Parathyroid adenoma (tissue), 2 donors: ENCODE results near the gene SNX3.

Experiments used
- H2AFZ ChIP-seq: fragments of 300-600 bp; sonication (generic); one replicate; pipeline ENCODE4 v1.7.0; 2017; ENCODE audit warnings: antibody characterized with exemption, mild to moderate bottlenecking
- H3K27ac ChIP-seq: fragments of 300-600 bp; sonication (generic); one replicate; pipeline ENCODE4 v1.7.0; 2017
- H3K27me3 ChIP-seq: fragments of 300-600 bp; sonication (generic); one replicate; pipeline ENCODE4 v1.7.0; 2017; ENCODE audit warnings: low read length; ENCODE audit not compliant: control insufficient read depth, insufficient read depth
- H3K36me3 ChIP-seq: fragments of 300-600 bp; sonication (generic); one replicate; pipeline ENCODE4 v1.7.0; 2017; ENCODE audit warnings: low read length; ENCODE audit not compliant: control insufficient read depth, insufficient read depth
- H3K4me1 ChIP-seq: fragments of 300-600 bp; sonication (generic); one replicate; pipeline ENCODE4 v1.7.0; 2017; ENCODE audit warnings: control low read depth
- H3K4me2 ChIP-seq: fragments of 300-600 bp; sonication (generic); one replicate; pipeline ENCODE4 v1.7.0; 2017; ENCODE audit warnings: low read length
- H3K4me3 ChIP-seq: fragments of 300-600 bp; sonication (generic); one replicate; pipeline ENCODE4 v1.7.0; 2017; ENCODE audit warnings: low read depth, low read length
- H3K79me2 ChIP-seq: fragments of 300-600 bp; sonication (generic); one replicate; pipeline ENCODE4 v1.7.0; 2017; ENCODE audit warnings: control low read depth
- H3K9ac ChIP-seq: fragments of 300-600 bp; sonication (generic); one replicate; pipeline ENCODE4 v1.7.0; 2017; ENCODE audit warnings: mild to moderate bottlenecking
- H3K9me3 ChIP-seq: fragments of 300-600 bp; sonication (generic); one replicate; pipeline ENCODE4 v1.7.0; 2017; ENCODE audit warnings: low read length; ENCODE audit not compliant: control insufficient read depth
- CTCF ChIP-seq: fragments of 300-600 bp; sonication (generic); IDR thresholded peaks from one replicate; pipeline ENCODE4 v1.7.0; 2017; ENCODE audit warnings: antibody characterized with exemption, mild to moderate bottlenecking
- donor health status: primary hyperparathyroidism.

Gene SNX3

GRCh38 chr6:108175592-108176279, 85.1 kb downstream of the SNX3 start:
- no peak for TF ChIP-seq CTCF
- no peaks in the 10 kb centered on the region for H3K9me3 ChIP-seq
- no peak overlapping the region for H3K4me2 ChIP-seq
- H2AFZ ChIP-seq = peak overlapping the region; percentile 1
- no peaks in the 10 kb centered on the region for H3K79me2 ChIP-seq
- H3K4me1 ChIP-seq = no peaks in the 10 kb centered on the region
- peaks cover under 1% of the 10 kb centered on the region for H3K27me3 ChIP-seq
- no peak overlapping the region for H3K9ac ChIP-seq
- H3K27ac ChIP-seq = no peak overlapping the region
- no peaks in the 10 kb centered on the region for H3K36me3 ChIP-seq
- H3K4me3 ChIP-seq = no peak overlapping the region

GRCh38 chr6:108175176-108175591, 85.7 kb downstream of the SNX3 start:
- Histone ChIP-seq H2AFZ (no peak overlapping the region), H3K9ac (no peak overlapping the region), H3K27me3 (peaks cover 6% of the 10 kb centered on the region), H3K4me1 (no peaks in the 10 kb centered on the region), H3K79me2 (no peaks in the 10 kb centered on the region), H3K36me3 (no peaks in the 10 kb centered on the region), H3K4me3 (no peak overlapping the region), H3K27ac (no peak overlapping the region), H3K9me3 (no peaks in the 10 kb centered on the region), H3K4me2 (no peak overlapping the region)
- no peak for TF ChIP-seq CTCF

GRCh38 chr6:108174371-108175175, 86.3 kb downstream of the SNX3 start:
- Histone ChIP-seq H2AFZ (no peak overlapping the region), H3K9ac (no peak overlapping the region), H3K4me3 (no peak overlapping the region), H3K36me3 (no peaks in the 10 kb centered on the region), H3K27ac (no peak overlapping the region), H3K27me3 (peaks cover 7% of the 10 kb centered on the region), H3K79me2 (no peaks in the 10 kb centered on the region), H3K4me2 (no peak overlapping the region), H3K9me3 (no peaks in the 10 kb centered on the region), H3K4me1 (no peaks in the 10 kb centered on the region)
- TF ChIP-seq CTCF = no peak

GRCh38 chr6:108171918-108172516, 88.8 kb downstream of the SNX3 start:
- Histone ChIP-seq H3K79me2 (no peaks in the 10 kb centered on the region), H3K4me2 (no peak overlapping the region), H3K27me3 (peaks cover 16% of the 10 kb centered on the region), H3K36me3 (no peaks in the 10 kb centered on the region), H3K9me3 (no peaks in the 10 kb centered on the region), H2AFZ (no peak overlapping the region), H3K27ac (no peak overlapping the region), H3K9ac (no peak overlapping the region), H3K4me1 (no peaks in the 10 kb centered on the region), H3K4me3 (no peak overlapping the region)
- no peak for TF ChIP-seq CTCF
